Keratinocyte (primary cell): ENCODE measurements around the gene UMAD1. TPM values are rescaled to one million over a fixed set of nuclear protein-coding genes. Genes with fewer than 3 reads are reported as not detected.
"Not testable (repeated sequence)": the region's sequence is repeated elsewhere in the genome, so short reads cannot be mapped to it uniquely, and the experiment has no call there.

Experiments used
- DNase-seq: peaks from one replicate; pipeline ENCODE4 v3.0.0-alpha.2; 2011; ENCODE audit warnings: low read depth, missing footprints, low spot score
- FAIRE-seq: peaks from 2 replicates; lab custom pipeline; 2011; peaks lifted over from hg19 to GRCh38; lab: Jason Lieb, UNC
- H2AFZ ChIP-seq: 2 replicates; pipeline ENCODE4 v1.6.0; 2012; ENCODE audit warnings: low read length, control low read depth, inconsistent platforms; ENCODE audit not compliant: control insufficient read depth
- H3K27ac ChIP-seq: 2 replicates; pipeline ENCODE4 v1.5.1; 2011; ENCODE audit warnings: low read length; ENCODE audit not compliant: control insufficient read depth, insufficient read depth
- H3K27me3 ChIP-seq: 3 replicates; pipeline ENCODE4 v1.6.0; 2011; ENCODE audit warnings: low read length; ENCODE audit not compliant: control insufficient read depth, insufficient read depth; ENCODE audit errors: extremely low read depth
- H3K36me3 ChIP-seq, 2 experiments: 2 replicates in 1 of 2; 3 replicates in 1 of 2; pipeline ENCODE4 v1.5.1; 2011; ENCODE audit warnings: low read length in 2 of 2, mild to moderate bottlenecking in 1 of 2; ENCODE audit not compliant: control insufficient read depth in 2 of 2, insufficient read depth in 2 of 2; ENCODE audit errors: extremely low read depth in 1 of 2
- H3K4me1 ChIP-seq: 3 replicates; pipeline ENCODE4 v1.5.1; 2011; ENCODE audit warnings: low read length; ENCODE audit not compliant: control insufficient read depth, insufficient read depth; ENCODE audit errors: extremely low read depth
- H3K4me2 ChIP-seq: 3 replicates; pipeline ENCODE4 v1.6.0; 2011; ENCODE audit warnings: low read depth, low read length; ENCODE audit not compliant: control insufficient read depth, insufficient read depth; ENCODE audit errors: extremely low read depth
- H3K4me3 ChIP-seq, 3 experiments: fragments of 200-600 bp in 1 of 3; sonication (generic) in 1 of 3; 2 replicates in 2 of 3; 3 replicates in 1 of 3; pipeline ENCODE4 v1.5.1; 2011 to 2016; ENCODE audit warnings: low read length in 3 of 3, mild to moderate bottlenecking in 3 of 3, control low read depth in 2 of 3, inconsistent platforms in 1 of 3, low read depth in 1 of 3, mixed read lengths in 1 of 3, mixed run types in 1 of 3, moderate library complexity in 1 of 3; ENCODE audit not compliant: control insufficient read depth in 2 of 3, insufficient read depth in 2 of 3; ENCODE audit errors: extremely low read depth in 1 of 3
- H3K79me2 ChIP-seq: 2 replicates; pipeline ENCODE4 v1.6.0; 2012; ENCODE audit warnings: low read length; ENCODE audit not compliant: control insufficient read depth, insufficient read depth
- H3K9ac ChIP-seq: 3 replicates; pipeline ENCODE4 v1.6.0; 2011; ENCODE audit warnings: low read length; ENCODE audit not compliant: control insufficient read depth, insufficient read depth; ENCODE audit errors: extremely low read depth
- H3K9me1 ChIP-seq: 3 replicates; pipeline ENCODE4 v1.6.0; 2011; ENCODE audit warnings: low read length; ENCODE audit not compliant: control insufficient read depth, insufficient read depth; ENCODE audit errors: extremely low read depth
- H3K9me3 ChIP-seq: 2 replicates; pipeline ENCODE4 v1.5.1; 2012; ENCODE audit warnings: low read depth, low read length; ENCODE audit not compliant: control insufficient read depth
- H4K20me1 ChIP-seq: 3 replicates; pipeline ENCODE4 v1.6.0; 2011; ENCODE audit warnings: low read length; ENCODE audit not compliant: control insufficient read depth, insufficient read depth; ENCODE audit errors: extremely low read depth
- CTCF ChIP-seq, 3 experiments: IDR thresholded peaks in 1 of 3; conservative IDR thresholded peaks in 1 of 3; optimal IDR thresholded peaks in 1 of 3; 2 replicates in 2 of 3; 3 replicates in 1 of 3; pipeline versions ENCODE3 to v1.5.1; 2011; ENCODE audit warnings: low read length in 3 of 3, mild to moderate bottlenecking in 3 of 3, moderate library complexity in 2 of 3, control low read depth in 1 of 3, inconsistent platforms in 1 of 3; ENCODE audit not compliant: insufficient read depth in 2 of 3; ENCODE audit errors: extremely low read depth in 1 of 3
- EZH2 ChIP-seq: IDR thresholded peaks from one replicate; pipeline ENCODE4 v1.6.1; 2012; ENCODE audit warnings: inconsistent platforms, mild to moderate bottlenecking, low read length, moderate library complexity
- dilution Hi-C: fragments of 300-500 bp; cut with MboI; formaldehyde crosslinking; loops from one replicate; pipeline ENCODE4 v1.7.0; 2020; ENCODE audit warnings: low sequenced_read_pairs; ENCODE audit not compliant: extremely low pct_ligation_motif_present
- polyA plus RNA-seq, 5 experiments: library from polyadenylated mRNA; depleted of rRNA in 3 of 5; stranded (reverse) in 3 of 5; stranded (forward) in 1 of 5; unstranded in 1 of 5; fragments of >200 nt; gene quantifications; 1 replicate in 1 of 5; 2 replicates in 3 of 5; 3 replicates in 1 of 5; pipeline versions ENCODE4 v1.2.1 to v1.2.3, GENCODE V29; 2011 to 2012; ENCODE audit warnings: missing spikeins in 2 of 5, low read depth in 1 of 5, low replicate concordance in 1 of 5

UMAD1 gene
- polyA plus RNA-seq, 1 donor (not counting 4 experiments of a cell fraction or from before 2014, with no cell fraction given) = 18.2 TPM

- no peak overlapping the region for H3K9ac ChIP-seq
- H3K9me3 ChIP-seq = no peaks in the 10 kb centered on the region
- no peak overlapping the region for H2AFZ ChIP-seq
- TF ChIP-seq EZH2 (no peak), CTCF (optimal IDR thresholded peaks at IDR 0.05 in 1 of 3, IDR thresholded peaks at IDR 0.05 in 1 of 3, conservative IDR thresholded peaks at IDR 0.05 in 1 of 3; ENCODE audit: extremely low read depth in 1 of 3, insufficient read depth in 2 of 3, low read length in 3 of 3) (no peak)
- H3K79me2 ChIP-seq = no peaks in the 10 kb centered on the region
- H3K27me3 ChIP-seq = no peaks in the 10 kb centered on the region
- no peaks in the 10 kb centered on the region for H4K20me1 ChIP-seq
- H3K9me1 ChIP-seq = no peaks in the 10 kb centered on the region
- DNase-seq = no peak
- H3K4me1 ChIP-seq = no peaks in the 10 kb centered on the region
- no peak for FAIRE-seq
- H3K27ac ChIP-seq = no peak overlapping the region
- dilution Hi-C loops = no loop called here
- H3K4me2 ChIP-seq = no peak overlapping the region
- H3K36me3 ChIP-seq = no peaks in the 10 kb centered on the region
- H3K4me3 ChIP-seq = no peak overlapping the region
Measured at GRCh38 chr7:7817748-7818147, 177.2 kb downstream of the UMAD1 start.

- H3K9me1 ChIP-seq, H3K9ac ChIP-seq, dilution Hi-C loops, H3K36me3 ChIP-seq, FAIRE-seq, H3K4me1 ChIP-seq, DNase-seq, H3K4me3 ChIP-seq, H4K20me1 ChIP-seq, H3K79me2 ChIP-seq, H3K4me2 ChIP-seq, H3K27me3 ChIP-seq, H3K27ac ChIP-seq, H3K9me3 ChIP-seq, H2AFZ ChIP-seq: not testable (repeated sequence)
Measured at GRCh38 chr7:7818179-7818578, 177.6 kb downstream of the UMAD1 start.
